ENCODE measurements around the gene PKDCC.

DNA sequence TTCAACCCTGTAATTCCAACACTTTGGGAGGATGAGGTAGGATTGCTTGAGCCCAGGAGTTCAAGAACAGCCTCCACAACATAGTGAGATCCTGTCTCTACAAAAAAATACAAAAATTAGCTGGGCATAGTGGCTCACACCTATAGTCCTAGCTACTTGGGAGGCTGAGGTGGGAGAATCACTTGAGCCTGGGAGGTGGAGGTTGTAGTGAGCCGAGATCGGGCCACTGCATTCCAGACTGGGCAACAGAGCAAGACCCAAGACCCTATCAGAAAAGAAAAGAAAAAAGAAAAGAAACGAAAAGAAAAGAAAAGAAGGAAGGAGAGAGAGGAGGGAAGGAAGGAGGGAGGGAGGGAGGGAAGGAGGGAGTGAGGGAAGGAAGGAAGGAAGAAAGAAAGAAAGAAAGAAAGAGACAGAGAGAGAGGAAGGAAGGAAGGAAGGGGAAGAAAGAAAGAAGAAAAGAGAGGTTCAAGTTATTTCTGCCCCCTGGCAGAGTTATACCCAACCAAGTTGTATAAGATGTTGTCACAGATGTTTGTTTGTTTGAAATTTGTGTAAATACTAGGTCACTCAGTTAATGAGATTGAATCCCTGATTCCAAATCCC, 3.9 kb upstream of the PKDCC start:
- TF ChIP-seq, protein P1, sequence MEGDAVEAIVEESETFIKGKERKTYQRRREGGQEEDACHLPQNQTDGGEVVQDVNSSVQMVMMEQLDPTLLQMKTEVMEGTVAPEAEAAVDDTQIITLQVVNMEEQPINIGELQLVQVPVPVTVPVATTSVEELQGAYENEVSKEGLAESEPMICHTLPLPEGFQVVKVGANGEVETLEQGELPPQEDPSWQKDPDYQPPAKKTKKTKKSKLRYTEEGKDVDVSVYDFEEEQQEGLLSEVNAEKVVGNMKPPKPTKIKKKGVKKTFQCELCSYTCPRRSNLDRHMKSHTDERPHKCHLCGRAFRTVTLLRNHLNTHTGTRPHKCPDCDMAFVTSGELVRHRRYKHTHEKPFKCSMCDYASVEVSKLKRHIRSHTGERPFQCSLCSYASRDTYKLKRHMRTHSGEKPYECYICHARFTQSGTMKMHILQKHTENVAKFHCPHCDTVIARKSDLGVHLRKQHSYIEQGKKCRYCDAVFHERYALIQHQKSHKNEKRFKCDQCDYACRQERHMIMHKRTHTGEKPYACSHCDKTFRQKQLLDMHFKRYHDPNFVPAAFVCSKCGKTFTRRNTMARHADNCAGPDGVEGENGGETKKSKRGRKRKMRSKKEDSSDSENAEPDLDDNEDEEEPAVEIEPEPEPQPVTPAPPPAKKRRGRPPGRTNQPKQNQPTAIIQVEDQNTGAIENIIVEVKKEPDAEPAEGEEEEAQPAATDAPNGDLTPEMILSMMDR (IDR thresholded peaks at IDR 0.05 in 2 of 3, conservative IDR thresholded peaks at IDR 0.05 in 1 of 3; ENCODE audit: control insufficient read depth in 2 of 3, extremely low read depth in 1 of 3, insufficient read depth in 1 of 3, low read depth in 3 of 3, low read length in 3 of 3) = no peak
- TF ChIP-seq ATF2 (IDR thresholded peaks at IDR 0.05; ENCODE audit: low read length) (no peak), POLR2A (IDR thresholded peaks at IDR 0.05; ENCODE audit: low read depth, low read length) (no peak), YY1 (IDR thresholded peaks at IDR 0.05; ENCODE audit: low read depth, low read length) (no peak), BACH1 (IDR thresholded peaks at IDR 0.05; ENCODE audit: borderline replicate concordance) (no peak), ZBED1 (IDR thresholded peaks at IDR 0.05; ENCODE audit: borderline replicate concordance) (no peak), ZNF592 (IDR thresholded peaks at IDR 0.05) (no peak), ETV6 (conservative IDR thresholded peaks at IDR 0.05 in 1 of 2, IDR thresholded peaks at IDR 0.05 in 1 of 2; ENCODE audit: borderline replicate concordance in 1 of 2, low read depth in 1 of 2) (no peak), RAD21 (IDR thresholded peaks at IDR 0.05; ENCODE audit: insufficient read depth, low read depth, low read length) (no peak), NFIC (IDR thresholded peaks at IDR 0.05; ENCODE audit: low read depth, low read length) (no peak), RCOR1 (conservative IDR thresholded peaks at IDR 0.05; ENCODE audit: low read depth, low read length) (no peak), NKRF (conservative IDR thresholded peaks at IDR 0.05) (no peak)
- TF ChIP-seq, protein P2, sequence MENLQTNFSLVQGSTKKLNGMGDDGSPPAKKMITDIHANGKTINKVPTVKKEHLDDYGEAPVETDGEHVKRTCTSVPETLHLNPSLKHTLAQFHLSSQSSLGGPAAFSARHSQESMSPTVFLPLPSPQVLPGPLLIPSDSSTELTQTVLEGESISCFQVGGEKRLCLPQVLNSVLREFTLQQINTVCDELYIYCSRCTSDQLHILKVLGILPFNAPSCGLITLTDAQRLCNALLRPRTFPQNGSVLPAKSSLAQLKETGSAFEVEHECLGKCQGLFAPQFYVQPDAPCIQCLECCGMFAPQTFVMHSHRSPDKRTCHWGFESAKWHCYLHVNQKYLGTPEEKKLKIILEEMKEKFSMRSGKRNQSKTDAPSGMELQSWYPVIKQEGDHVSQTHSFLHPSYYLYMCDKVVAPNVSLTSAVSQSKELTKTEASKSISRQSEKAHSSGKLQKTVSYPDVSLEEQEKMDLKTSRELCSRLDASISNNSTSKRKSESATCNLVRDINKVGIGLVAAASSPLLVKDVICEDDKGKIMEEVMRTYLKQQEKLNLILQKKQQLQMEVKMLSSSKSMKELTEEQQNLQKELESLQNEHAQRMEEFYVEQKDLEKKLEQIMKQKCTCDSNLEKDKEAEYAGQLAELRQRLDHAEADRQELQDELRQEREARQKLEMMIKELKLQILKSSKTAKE (IDR thresholded peaks at IDR 0.05; ENCODE audit: low read depth, poor library complexity, severe bottlenecking) = no peak
